ENCODE data around the gene GDPGP1.
"Not testable (repeated sequence)": the region's sequence is repeated elsewhere in the genome, so short reads cannot be mapped to it uniquely, and the experiment has no call there.

The GDPGP1 gene

GRCh38 chr15:90262426-90262825 is 28.4 kb downstream of the GDPGP1 start:
- H3K36me3 ChIP-seq (ENCODE audit: control insufficient read depth in 2 of 2, insufficient read depth in 2 of 2, low read length in 2 of 2), result no peaks in the 10 kb centered on the region
- peaks cover 20% of the 10 kb centered on the region for H3K4me1 ChIP-seq (ENCODE audit: control insufficient read depth, insufficient read depth, low read length)
- no peak overlapping the region for H3K4me3 ChIP-seq (ENCODE audit: low read length in 2 of 2)
- H3K9me3 ChIP-seq (ENCODE audit: control insufficient read depth in 2 of 2, low read length in 2 of 2), result no peaks in the 10 kb centered on the region
- no peak overlapping the region for H3K9ac ChIP-seq (ENCODE audit: low read length in 2 of 2)
- H3K27me3 ChIP-seq (ENCODE audit: control insufficient read depth in 1 of 2, insufficient read depth in 2 of 2, low read length in 2 of 2), result no peaks in the 10 kb centered on the region
- H3K27ac ChIP-seq (ENCODE audit: low read length), result no peak overlapping the region

- peak overlapping the region; percentile 94 to 97 for H3K9ac ChIP-seq (ENCODE audit: low read length in 2 of 2)
- H3K4me3 ChIP-seq (ENCODE audit: low read length in 2 of 2), result peak overlapping the region; percentile 92 to 95
- H3K36me3 ChIP-seq (ENCODE audit: control insufficient read depth in 2 of 2, insufficient read depth in 2 of 2, low read length in 2 of 2), result peaks cover 0 to 3% of the 10 kb centered on the region in 2 donors
- H3K4me1 ChIP-seq (ENCODE audit: control insufficient read depth, insufficient read depth, low read length), result peaks cover 26% of the 10 kb centered on the region
- H3K27ac ChIP-seq (ENCODE audit: low read length), result peak overlapping the region; percentile 95
- no peaks in the 10 kb centered on the region for H3K9me3 ChIP-seq (ENCODE audit: control insufficient read depth in 2 of 2, low read length in 2 of 2)
- H3K27me3 ChIP-seq (ENCODE audit: control insufficient read depth in 1 of 2, insufficient read depth in 2 of 2, low read length in 2 of 2), result no peaks in the 10 kb centered on the region
Observed at GRCh38 chr15:90264671-90265070, 30.7 kb downstream of the GDPGP1 start.

GRCh38 chr15:90265271-90266060 is 31.5 kb downstream of the GDPGP1 start, which contains the start of gene NGRN:
Gene NGRN (plus strand): TSS chr15:90265672. CDS start chr15:90265713, 41 bp downstream.
- Histone ChIP-seq H3K9ac (ENCODE audit: low read length in 2 of 2) (peak within 1 kb of the TSS; percentile 94 to 97), H3K4me3 (ENCODE audit: low read length in 2 of 2) (peak within 1 kb of the TSS; percentile 92 to 95), H3K9me3 (ENCODE audit: control insufficient read depth in 2 of 2, low read length in 2 of 2) (no peaks in the 10 kb centered on the region), H3K27ac (ENCODE audit: low read length) (peak within 1 kb of the TSS; percentile 95), H3K27me3 (ENCODE audit: control insufficient read depth in 1 of 2, insufficient read depth in 2 of 2, low read length in 2 of 2) (no peaks in the 10 kb centered on the region), H3K4me1 (ENCODE audit: control insufficient read depth, insufficient read depth, low read length) (peaks cover 30% of the 10 kb centered on the region), H3K36me3 (ENCODE audit: control insufficient read depth in 2 of 2, insufficient read depth in 2 of 2, low read length in 2 of 2) (peaks cover 0 to 6% of the 10 kb centered on the region in 2 donors)

GRCh38 chr15:90266061-90266431 is 32.0 kb downstream of the GDPGP1 start:
- H3K4me3 ChIP-seq (ENCODE audit: low read length in 2 of 2), result peak overlapping the region; percentile 92 to 95
- H3K9ac ChIP-seq (ENCODE audit: low read length in 2 of 2), result peak overlapping the region; percentile 94 to 97
- no peaks in the 10 kb centered on the region for H3K27me3 ChIP-seq (ENCODE audit: control insufficient read depth in 1 of 2, insufficient read depth in 2 of 2, low read length in 2 of 2)
- no peaks in the 10 kb centered on the region for H3K9me3 ChIP-seq (ENCODE audit: control insufficient read depth in 2 of 2, low read length in 2 of 2)
- H3K27ac ChIP-seq (ENCODE audit: low read length), result peak overlapping the region; percentile 95
- peaks cover 4 to 10% of the 10 kb centered on the region in 2 donors for H3K36me3 ChIP-seq (ENCODE audit: control insufficient read depth in 2 of 2, insufficient read depth in 2 of 2, low read length in 2 of 2)
- peaks cover 30% of the 10 kb centered on the region for H3K4me1 ChIP-seq (ENCODE audit: control insufficient read depth, insufficient read depth, low read length)

GRCh38 chr15:90266485-90266884 is 32.5 kb downstream of the GDPGP1 start:
- no peaks in the 10 kb centered on the region for H3K27me3 ChIP-seq (ENCODE audit: control insufficient read depth in 1 of 2, insufficient read depth in 2 of 2, low read length in 2 of 2)
- H3K27ac ChIP-seq (ENCODE audit: low read length), result peak overlapping the region; percentile 95
- peak overlapping the region; percentile 92 to 95 for H3K4me3 ChIP-seq (ENCODE audit: low read length in 2 of 2)
- peak overlapping the region; percentile 94 to 97 for H3K9ac ChIP-seq (ENCODE audit: low read length in 2 of 2)
- peaks cover 8 to 14% of the 10 kb centered on the region in 2 donors for H3K36me3 ChIP-seq (ENCODE audit: control insufficient read depth in 2 of 2, insufficient read depth in 2 of 2, low read length in 2 of 2)
- H3K9me3 ChIP-seq (ENCODE audit: control insufficient read depth in 2 of 2, low read length in 2 of 2), result no peaks in the 10 kb centered on the region
- H3K4me1 ChIP-seq (ENCODE audit: control insufficient read depth, insufficient read depth, low read length), result peaks cover 30% of the 10 kb centered on the region

- H3K27ac ChIP-seq (ENCODE audit: low read length), result no peak overlapping the region
- peaks cover 30% of the 10 kb centered on the region for H3K4me1 ChIP-seq (ENCODE audit: control insufficient read depth, insufficient read depth, low read length)
- H3K4me3 ChIP-seq (ENCODE audit: low read length in 2 of 2), result no peak overlapping the region
Observed at GRCh38 chr15:90268415-90268814, 34.4 kb downstream of the GDPGP1 start.

GRCh38 chr15:90270502-90271150 is 36.6 kb downstream of the GDPGP1 start:
- H3K9ac ChIP-seq (ENCODE audit: low read length in 2 of 2), result no peak overlapping the region
- H3K4me3 ChIP-seq (ENCODE audit: low read length in 2 of 2), result no peak overlapping the region
- H3K9me3 ChIP-seq (ENCODE audit: control insufficient read depth in 2 of 2, low read length in 2 of 2), result no peaks in the 10 kb centered on the region
- no peak overlapping the region for H3K27ac ChIP-seq (ENCODE audit: low read length)
- H3K4me1 ChIP-seq (ENCODE audit: control insufficient read depth, insufficient read depth, low read length), result peaks cover 21% of the 10 kb centered on the region
- no peaks in the 10 kb centered on the region for H3K27me3 ChIP-seq (ENCODE audit: control insufficient read depth in 1 of 2, insufficient read depth in 2 of 2, low read length in 2 of 2)
- H3K36me3 ChIP-seq (ENCODE audit: control insufficient read depth in 2 of 2, insufficient read depth in 2 of 2, low read length in 2 of 2), result peaks cover 21 to 29% of the 10 kb centered on the region in 2 donors

More at GRCh38 chr15:90268415-90268814, 34.4 kb downstream of the GDPGP1 start:
- Histone ChIP-seq H3K27me3 (ENCODE audit: control insufficient read depth in 1 of 2, insufficient read depth in 2 of 2, low read length in 2 of 2) (no peaks in the 10 kb centered on the region), H3K9me3 (ENCODE audit: control insufficient read depth in 2 of 2, low read length in 2 of 2) (no peaks in the 10 kb centered on the region), H3K36me3 (ENCODE audit: control insufficient read depth in 2 of 2, insufficient read depth in 2 of 2, low read length in 2 of 2) (peaks cover 18 to 26% of the 10 kb centered on the region in 2 donors), H3K9ac (ENCODE audit: low read length in 2 of 2) (no peak overlapping the region)

- no peaks in the 10 kb centered on the region for H3K27me3 ChIP-seq (ENCODE audit: control insufficient read depth in 1 of 2, insufficient read depth in 2 of 2, low read length in 2 of 2)
- H3K9me3 ChIP-seq (ENCODE audit: control insufficient read depth in 2 of 2, low read length in 2 of 2), result no peaks in the 10 kb centered on the region
- H3K36me3 ChIP-seq (ENCODE audit: control insufficient read depth in 2 of 2, insufficient read depth in 2 of 2, low read length in 2 of 2), result peaks cover 21 to 29% of the 10 kb centered on the region in 2 donors
- H3K9ac ChIP-seq (ENCODE audit: low read length in 2 of 2), result no peak overlapping the region
- H3K27ac ChIP-seq (ENCODE audit: low read length), result no peak overlapping the region
- no peak overlapping the region for H3K4me3 ChIP-seq (ENCODE audit: low read length in 2 of 2)
- H3K4me1 ChIP-seq (ENCODE audit: control insufficient read depth, insufficient read depth, low read length), result peaks cover 19% of the 10 kb centered on the region
Observed at GRCh38 chr15:90271459-90272166, 37.6 kb downstream of the GDPGP1 start.

- not testable (repeated sequence) for H3K27me3 ChIP-seq (ENCODE audit: control insufficient read depth in 1 of 2, insufficient read depth in 2 of 2, low read length in 2 of 2); H3K27ac ChIP-seq (ENCODE audit: low read length); H3K36me3 ChIP-seq (ENCODE audit: control insufficient read depth in 2 of 2, insufficient read depth in 2 of 2, low read length in 2 of 2); H3K4me3 ChIP-seq (ENCODE audit: low read length in 2 of 2); H3K4me1 ChIP-seq (ENCODE audit: control insufficient read depth, insufficient read depth, low read length); H3K9ac ChIP-seq (ENCODE audit: low read length in 2 of 2); H3K9me3 ChIP-seq (ENCODE audit: control insufficient read depth in 2 of 2, low read length in 2 of 2)
Observed at GRCh38 chr15:90278467-90278866, 44.5 kb downstream of the GDPGP1 start.

- not testable (repeated sequence) for H3K9me3 ChIP-seq (ENCODE audit: control insufficient read depth in 2 of 2, low read length in 2 of 2); H3K27me3 ChIP-seq (ENCODE audit: control insufficient read depth in 1 of 2, insufficient read depth in 2 of 2, low read length in 2 of 2); H3K9ac ChIP-seq (ENCODE audit: low read length in 2 of 2); H3K27ac ChIP-seq (ENCODE audit: low read length); H3K4me3 ChIP-seq (ENCODE audit: low read length in 2 of 2); H3K4me1 ChIP-seq (ENCODE audit: control insufficient read depth, insufficient read depth, low read length); H3K36me3 ChIP-seq (ENCODE audit: control insufficient read depth in 2 of 2, insufficient read depth in 2 of 2, low read length in 2 of 2)
Observed at GRCh38 chr15:90280743-90281142, 46.7 kb downstream of the GDPGP1 start.

Measured in stomach smooth muscle (tissue), 2 donors.